Ureter (tissue), 1 donor: ENCODE measurements around the gene MAP1LC3A. TPM values are rescaled to one million over a fixed set of nuclear protein-coding genes. Genes with fewer than 3 reads are reported as not detected.

Experiments used
- total RNA-seq: library from RNA; stranded (reverse); gene quantifications from one replicate; pipeline ENCODE4 v1.2.4, GENCODE V29; 2023
- donor health status: DM: yes; HTN: yes; CAD: no.

MAP1LC3A gene
- total RNA-seq, 1 donor from 2014 or later = 36.2 TPM

Other genes with a start within 250 kb of the MAP1LC3A start
- gene ITCH, start 195.4 kb upstream of the MAP1LC3A start, total RNA-seq = 65.0 TPM
- 123 TPM for gene DYNLRB1, start 42.3 kb upstream of the MAP1LC3A start, total RNA-seq
- 33.5 TPM for gene PIGU, start 118.4 kb downstream of the MAP1LC3A start, total RNA-seq
- gene TP53INP2, start 145.6 kb downstream of the MAP1LC3A start, total RNA-seq = 31.9 TPM